ENCODE measurements around the gene FOXO6.

Gene FOXO6

DNA sequence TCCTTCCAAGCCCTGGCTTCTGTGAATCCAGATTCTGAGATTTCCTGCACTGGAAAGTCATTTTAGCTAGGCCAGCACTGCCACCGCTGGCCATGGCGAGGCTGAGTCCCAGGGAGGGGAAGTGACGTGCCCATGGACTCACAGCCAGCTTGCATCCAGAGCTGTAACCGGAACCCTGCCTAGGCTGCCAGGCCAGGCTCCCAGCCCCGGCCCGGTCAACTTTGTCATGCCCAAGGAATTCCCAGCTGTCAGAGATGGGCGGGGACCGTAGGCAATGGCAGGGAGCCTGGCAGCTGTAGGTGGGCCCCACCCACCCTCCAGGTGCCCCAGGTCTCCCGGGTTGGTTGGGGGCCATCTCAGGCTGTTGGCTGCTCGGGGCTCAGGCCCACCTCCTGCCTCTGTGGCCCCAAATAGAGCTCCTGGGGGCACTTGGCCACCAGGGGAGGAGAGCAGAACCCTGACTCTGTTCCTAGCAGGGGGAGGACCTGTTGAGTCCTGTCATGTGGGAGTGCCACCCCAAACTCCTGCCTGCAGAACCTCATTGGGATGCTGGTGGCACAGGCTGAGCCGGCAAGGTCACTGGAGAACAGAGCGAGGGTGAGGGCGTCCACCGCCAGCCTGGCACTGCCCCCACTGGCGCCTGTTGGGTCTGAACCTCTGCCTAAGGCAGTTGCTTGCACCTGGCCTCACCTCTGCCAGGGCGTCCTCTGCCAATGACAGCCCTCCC, 57.8 kb downstream of the FOXO6 start (continued):
- TF ChIP-seq, protein P1, sequence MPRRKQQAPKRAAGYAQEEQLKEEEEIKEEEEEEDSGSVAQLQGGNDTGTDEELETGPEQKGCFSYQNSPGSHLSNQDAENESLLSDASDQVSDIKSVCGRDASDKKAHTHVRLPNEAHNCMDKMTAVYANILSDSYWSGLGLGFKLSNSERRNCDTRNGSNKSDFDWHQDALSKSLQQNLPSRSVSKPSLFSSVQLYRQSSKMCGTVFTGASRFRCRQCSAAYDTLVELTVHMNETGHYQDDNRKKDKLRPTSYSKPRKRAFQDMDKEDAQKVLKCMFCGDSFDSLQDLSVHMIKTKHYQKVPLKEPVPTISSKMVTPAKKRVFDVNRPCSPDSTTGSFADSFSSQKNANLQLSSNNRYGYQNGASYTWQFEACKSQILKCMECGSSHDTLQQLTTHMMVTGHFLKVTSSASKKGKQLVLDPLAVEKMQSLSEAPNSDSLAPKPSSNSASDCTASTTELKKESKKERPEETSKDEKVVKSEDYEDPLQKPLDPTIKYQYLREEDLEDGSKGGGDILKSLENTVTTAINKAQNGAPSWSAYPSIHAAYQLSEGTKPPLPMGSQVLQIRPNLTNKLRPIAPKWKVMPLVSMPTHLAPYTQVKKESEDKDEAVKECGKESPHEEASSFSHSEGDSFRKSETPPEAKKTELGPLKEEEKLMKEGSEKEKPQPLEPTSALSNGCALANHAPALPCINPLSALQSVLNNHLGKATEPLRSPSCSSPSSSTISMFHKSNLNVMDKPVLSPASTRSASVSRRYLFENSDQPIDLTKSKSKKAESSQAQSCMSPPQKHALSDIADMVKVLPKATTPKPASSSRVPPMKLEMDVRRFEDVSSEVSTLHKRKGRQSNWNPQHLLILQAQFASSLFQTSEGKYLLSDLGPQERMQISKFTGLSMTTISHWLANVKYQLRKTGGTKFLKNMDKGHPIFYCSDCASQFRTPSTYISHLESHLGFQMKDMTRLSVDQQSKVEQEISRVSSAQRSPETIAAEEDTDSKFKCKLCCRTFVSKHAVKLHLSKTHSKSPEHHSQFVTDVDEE (CRISPR knock-in tag; IDR thresholded peaks at IDR 0.05) = no peak
- TF ChIP-seq ESRRG (CRISPR knock-in tag; IDR thresholded peaks at IDR 0.05) = no peak

DNA sequence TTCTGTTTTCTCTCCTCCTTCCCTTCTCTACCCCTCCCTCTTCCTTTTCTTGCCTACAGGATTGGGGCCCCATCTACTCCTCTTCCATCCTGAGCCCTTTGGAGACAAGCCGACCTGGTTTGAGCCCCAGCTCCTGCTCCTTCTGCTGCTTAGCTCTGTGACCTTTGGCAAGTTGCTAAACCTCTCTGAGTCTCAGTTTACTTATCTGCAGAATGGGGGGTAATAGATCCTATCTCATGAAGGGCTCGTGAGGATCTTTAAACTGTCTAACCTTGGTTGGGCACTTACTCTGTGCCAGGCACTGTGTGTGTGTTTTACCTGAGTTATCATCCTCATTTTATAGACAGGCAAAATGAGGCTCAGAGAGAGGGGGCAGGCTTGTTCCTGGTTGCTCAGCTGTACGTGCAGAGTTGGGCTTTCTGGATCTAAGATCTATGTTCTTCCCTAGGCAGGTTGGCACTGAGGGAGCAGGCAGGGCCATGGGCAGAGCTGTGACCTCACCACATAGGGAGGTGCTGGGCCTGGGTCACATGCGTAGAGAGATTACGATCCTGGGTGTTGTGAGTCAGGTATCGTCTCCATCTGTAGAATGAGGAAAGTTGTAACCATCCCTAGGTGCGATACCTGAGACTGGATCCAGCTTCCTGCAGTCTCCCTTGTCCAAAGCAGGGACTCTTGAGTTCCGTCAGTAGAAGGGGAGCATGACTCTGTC, 58.5 kb downstream of the FOXO6 start:
- ATAC-seq = no peak
- no peak for TF ChIP-seq TOX (CRISPR knock-in tag; IDR thresholded peaks at IDR 0.05; ENCODE audit: borderline replicate concordance)
- no peak for TF ChIP-seq ZFP30 (CRISPR knock-in tag; IDR thresholded peaks at IDR 0.05)
- no peak for TF ChIP-seq PPARA (CRISPR knock-in tag; IDR thresholded peaks at IDR 0.05; ENCODE audit: borderline replicate concordance)
- no peak for TF ChIP-seq OSR1 (CRISPR knock-in tag; IDR thresholded peaks at IDR 0.05)
- TF ChIP-seq ARNTL (CRISPR knock-in tag; IDR thresholded peaks at IDR 0.05; ENCODE audit: borderline replicate concordance, low read depth) = no peak
- no peak for TF ChIP-seq ZNF70 (CRISPR knock-in tag; IDR thresholded peaks at IDR 0.05)
- TF ChIP-seq, protein P2, sequence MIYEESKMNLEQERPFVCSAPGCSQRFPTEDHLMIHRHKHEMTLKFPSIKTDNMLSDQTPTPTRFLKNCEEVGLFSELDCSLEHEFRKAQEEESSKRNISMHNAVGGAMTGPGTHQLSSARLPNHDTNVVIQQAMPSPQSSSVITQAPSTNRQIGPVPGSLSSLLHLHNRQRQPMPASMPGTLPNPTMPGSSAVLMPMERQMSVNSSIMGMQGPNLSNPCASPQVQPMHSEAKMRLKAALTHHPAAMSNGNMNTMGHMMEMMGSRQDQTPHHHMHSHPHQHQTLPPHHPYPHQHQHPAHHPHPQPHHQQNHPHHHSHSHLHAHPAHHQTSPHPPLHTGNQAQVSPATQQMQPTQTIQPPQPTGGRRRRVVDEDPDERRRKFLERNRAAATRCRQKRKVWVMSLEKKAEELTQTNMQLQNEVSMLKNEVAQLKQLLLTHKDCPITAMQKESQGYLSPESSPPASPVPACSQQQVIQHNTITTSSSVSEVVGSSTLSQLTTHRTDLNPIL (CRISPR knock-in tag; IDR thresholded peaks at IDR 0.05; ENCODE audit: low read depth) = no peak
- no peak for TF ChIP-seq SNAI2 (CRISPR knock-in tag; IDR thresholded peaks at IDR 0.05)
- TF ChIP-seq, protein P3, sequence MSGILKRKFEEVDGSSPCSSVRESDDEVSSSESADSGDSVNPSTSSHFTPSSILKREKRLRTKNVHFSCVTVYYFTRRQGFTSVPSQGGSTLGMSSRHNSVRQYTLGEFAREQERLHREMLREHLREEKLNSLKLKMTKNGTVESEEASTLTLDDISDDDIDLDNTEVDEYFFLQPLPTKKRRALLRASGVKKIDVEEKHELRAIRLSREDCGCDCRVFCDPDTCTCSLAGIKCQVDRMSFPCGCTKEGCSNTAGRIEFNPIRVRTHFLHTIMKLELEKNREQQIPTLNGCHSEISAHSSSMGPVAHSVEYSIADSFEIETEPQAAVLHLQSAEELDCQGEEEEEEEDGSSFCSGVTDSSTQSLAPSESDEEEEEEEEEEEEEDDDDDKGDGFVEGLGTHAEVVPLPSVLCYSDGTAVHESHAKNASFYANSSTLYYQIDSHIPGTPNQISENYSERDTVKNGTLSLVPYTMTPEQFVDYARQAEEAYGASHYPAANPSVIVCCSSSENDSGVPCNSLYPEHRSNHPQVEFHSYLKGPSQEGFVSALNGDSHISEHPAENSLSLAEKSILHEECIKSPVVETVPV (CRISPR knock-in tag; IDR thresholded peaks at IDR 0.05) = no peak
- TF ChIP-seq ISL1 (CRISPR knock-in tag; IDR thresholded peaks at IDR 0.05) = no peak

DNA sequence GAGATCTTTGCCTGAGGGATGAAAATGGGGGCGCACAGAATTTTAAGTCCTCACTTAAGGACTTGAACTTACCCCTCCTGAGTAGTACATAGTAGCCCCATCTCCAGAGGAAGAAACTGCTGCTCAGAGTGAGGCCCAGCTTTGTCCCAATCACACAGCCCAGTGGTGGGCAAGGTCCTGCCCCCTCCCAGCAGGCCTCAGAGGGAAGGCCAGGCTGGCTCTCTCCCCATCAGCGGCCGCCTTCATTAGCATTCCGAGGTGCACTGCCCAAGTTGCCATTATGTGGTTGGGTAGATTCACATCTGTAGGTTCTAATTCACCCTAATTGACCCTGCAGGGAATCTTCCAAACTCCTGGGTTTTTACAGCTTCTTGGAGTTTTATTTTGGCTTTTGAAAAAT, 59.1 kb downstream of the FOXO6 start:
- TF ChIP-seq ZC3H10 (CRISPR knock-in tag; IDR thresholded peaks at IDR 0.05) = no peak
- no peak for TF ChIP-seq ZNF70 (CRISPR knock-in tag; IDR thresholded peaks at IDR 0.05)
- no peak for TF ChIP-seq RARB (CRISPR knock-in tag; IDR thresholded peaks at IDR 0.05)
- TF ChIP-seq, protein P3 (CRISPR knock-in tag; IDR thresholded peaks at IDR 0.05) = no peak
- TF ChIP-seq TCF4 (CRISPR knock-in tag; IDR thresholded peaks at IDR 0.05; ENCODE audit: borderline replicate concordance) = no peak
- no peak for TF ChIP-seq ZFP30 (CRISPR knock-in tag; IDR thresholded peaks at IDR 0.05)
- no peak for TF ChIP-seq ZNF8 (CRISPR knock-in tag; IDR thresholded peaks at IDR 0.05)
- TF ChIP-seq, protein P1 (CRISPR knock-in tag; IDR thresholded peaks at IDR 0.05) = no peak
- TF ChIP-seq, protein P4, sequence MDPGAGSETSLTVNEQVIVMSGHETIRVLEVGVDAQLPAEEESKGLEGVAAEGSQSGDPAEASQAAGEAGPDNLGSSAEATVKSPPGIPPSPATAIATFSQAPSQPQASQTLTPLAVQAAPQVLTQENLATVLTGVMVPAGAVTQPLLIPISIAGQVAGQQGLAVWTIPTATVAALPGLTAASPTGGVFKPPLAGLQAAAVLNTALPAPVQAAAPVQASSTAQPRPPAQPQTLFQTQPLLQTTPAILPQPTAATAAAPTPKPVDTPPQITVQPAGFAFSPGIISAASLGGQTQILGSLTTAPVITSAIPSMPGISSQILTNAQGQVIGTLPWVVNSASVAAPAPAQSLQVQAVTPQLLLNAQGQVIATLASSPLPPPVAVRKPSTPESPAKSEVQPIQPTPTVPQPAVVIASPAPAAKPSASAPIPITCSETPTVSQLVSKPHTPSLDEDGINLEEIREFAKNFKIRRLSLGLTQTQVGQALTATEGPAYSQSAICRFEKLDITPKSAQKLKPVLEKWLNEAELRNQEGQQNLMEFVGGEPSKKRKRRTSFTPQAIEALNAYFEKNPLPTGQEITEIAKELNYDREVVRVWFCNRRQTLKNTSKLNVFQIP (CRISPR knock-in tag; IDR thresholded peaks at IDR 0.05; ENCODE audit: borderline replicate concordance, low read depth) = no peak
- TF ChIP-seq CSDC2 (CRISPR knock-in tag; IDR thresholded peaks at IDR 0.05) = no peak
- no peak for TF ChIP-seq ZFP3 (CRISPR knock-in tag; IDR thresholded peaks at IDR 0.05)
- TF ChIP-seq SNAI2 (CRISPR knock-in tag; IDR thresholded peaks at IDR 0.05) = no peak
- no peak for TF ChIP-seq ISL1 (CRISPR knock-in tag; IDR thresholded peaks at IDR 0.05)
- no peak for TF ChIP-seq OSR1 (CRISPR knock-in tag; IDR thresholded peaks at IDR 0.05)
- no peak for TF ChIP-seq ESRRG (CRISPR knock-in tag; IDR thresholded peaks at IDR 0.05)
- TF ChIP-seq GLIS3 (CRISPR knock-in tag; IDR thresholded peaks at IDR 0.05) = no peak
- TF ChIP-seq ARNTL (CRISPR knock-in tag; IDR thresholded peaks at IDR 0.05; ENCODE audit: borderline replicate concordance, low read depth) = no peak
- TF ChIP-seq ZNF565 (CRISPR knock-in tag; conservative IDR thresholded peaks at IDR 0.05; ENCODE audit: low read depth) = no peak
- no peak for TF ChIP-seq TOX (CRISPR knock-in tag; IDR thresholded peaks at IDR 0.05; ENCODE audit: borderline replicate concordance)
- no peak for TF ChIP-seq PPARA (CRISPR knock-in tag; IDR thresholded peaks at IDR 0.05; ENCODE audit: borderline replicate concordance)
- no peak for ATAC-seq
